Neural progenitor cell (in vitro differentiated cells): ENCODE measurements around the gene WDPCP.

ENCODE experiments used
- CTCF ChIP-seq: fragments of 200-600 bp; sonication (generic); IDR thresholded peaks from 2 replicates; pipeline ENCODE4 v1.5.1; 2017; ENCODE audit warnings: antibody characterized with exemption, mild to moderate bottlenecking
- EZH2 ChIP-seq: fragments of 200-600 bp; sonication (generic); IDR thresholded peaks from 2 replicates; pipeline ENCODE4 v1.6.1; 2017; ENCODE audit warnings: antibody characterized with exemption, mild to moderate bottlenecking, moderate library complexity
- EZH2phosphoT487 ChIP-seq: fragments of 200-600 bp; sonication (generic); IDR thresholded peaks from 2 replicates; pipeline ENCODE4 v1.6.1; 2017; ENCODE audit warnings: antibody characterized with exemption

DNA sequence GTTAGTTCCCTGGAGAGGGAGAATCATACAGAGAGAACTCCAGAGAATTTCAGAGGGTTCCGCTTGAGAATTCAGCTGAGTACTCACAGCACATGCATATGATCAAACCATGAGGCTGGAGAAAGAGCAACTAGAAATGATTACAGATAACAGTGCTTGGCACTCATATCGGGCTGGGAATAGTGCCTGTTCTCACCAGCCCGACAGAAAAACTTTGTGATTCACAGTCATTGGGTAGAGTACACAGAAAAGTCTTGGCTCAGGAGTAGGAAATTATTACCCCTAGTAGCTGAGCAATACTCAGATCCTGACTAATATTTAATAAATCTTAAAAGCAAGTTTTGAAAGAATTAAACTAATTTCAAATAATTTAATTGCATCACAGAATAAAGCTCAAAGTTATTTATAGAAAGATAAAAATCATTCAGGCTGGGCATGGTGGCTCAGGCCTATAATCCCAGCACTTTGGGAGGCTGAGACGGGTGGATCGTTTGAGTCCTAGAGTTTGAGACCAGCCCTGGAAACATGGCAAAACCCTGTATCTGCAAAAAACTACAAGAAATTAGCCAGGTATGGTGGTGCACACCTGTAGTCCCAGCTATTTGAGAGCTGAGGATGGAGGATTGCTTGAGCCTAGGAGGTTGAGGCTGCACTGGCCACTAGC lies 6.8 kb downstream of the WDPCP start:
- TF ChIP-seq CTCF (no peak), EZH2 (no peak), EZH2phosphoT487 (no peak)
